SK-N-SH treated with all-trans-retinoic acid at 6 μM for 48 hours (cell line): Measurements from ENCODE around the gene BRICD5.

Experiments used
- CSDC2 ChIP-seq: fragments of 250-450 bp; sonication (Bioruptor Pico); IDR thresholded peaks from 2 replicates; pipeline ENCODE4 v1.5.0; 2020; ENCODE audit warnings: mild to moderate bottlenecking, moderate library complexity
- GLIS3 ChIP-seq: fragments of 250-450 bp; sonication (Bioruptor Pico); IDR thresholded peaks from 2 replicates; pipeline ENCODE4 v1.5.0; 2020; ENCODE audit warnings: mild to moderate bottlenecking, moderate library complexity
- OSR1 ChIP-seq: fragments of 250-450 bp; sonication (Bioruptor Pico); IDR thresholded peaks from 2 replicates; pipeline ENCODE4 v1.8.0; 2022; ENCODE audit warnings: moderate library complexity, mild to moderate bottlenecking, inconsistent platforms
- PATZ1 ChIP-seq: fragments of 250-450 bp; sonication (Bioruptor Pico); IDR thresholded peaks from 2 replicates; pipeline ENCODE4 v1.8.0; 2020; ENCODE audit warnings: mild to moderate bottlenecking, moderate library complexity, borderline replicate concordance
- SNAI2 ChIP-seq: fragments of 250-450 bp; sonication (Bioruptor Pico); IDR thresholded peaks from 2 replicates; pipeline ENCODE4 v1.5.0; 2020; ENCODE audit warnings: mild to moderate bottlenecking, moderate library complexity
- TCF4 ChIP-seq: fragments of 250-450 bp; sonication (Bioruptor Pico); IDR thresholded peaks from 2 replicates; pipeline ENCODE4 v1.8.0; 2021; ENCODE audit warnings: mild to moderate bottlenecking, moderate library complexity, borderline replicate concordance
- TOX ChIP-seq: fragments of 250-450 bp; sonication (Bioruptor Pico); IDR thresholded peaks from 2 replicates; pipeline ENCODE4 v1.8.0; 2021; ENCODE audit warnings: mild to moderate bottlenecking, moderate library complexity, borderline replicate concordance
- TSHZ2 ChIP-seq: fragments of 250-450 bp; sonication (Bioruptor Pico); IDR thresholded peaks from 2 replicates; pipeline ENCODE4 v1.5.0; 2020; ENCODE audit warnings: mild to moderate bottlenecking, moderate library complexity
- ZC3H10 ChIP-seq: fragments of 250-450 bp; sonication (Bioruptor Pico); IDR thresholded peaks from 2 replicates; pipeline ENCODE4 v1.5.1; 2021; ENCODE audit warnings: mild to moderate bottlenecking, moderate library complexity
- ZFP30 ChIP-seq: fragments of 450-650 bp; formaldehyde crosslinking; IDR thresholded peaks from 2 replicates; pipeline ENCODE4 v1.5.0; 2022; ENCODE audit warnings: mild to moderate bottlenecking, moderate library complexity
- ZNF565 ChIP-seq: fragments of 450-650 bp; formaldehyde crosslinking; conservative IDR thresholded peaks from 2 replicates; pipeline ENCODE4 v1.5.0; 2020; ENCODE audit warnings: low read depth, mild to moderate bottlenecking, moderate library complexity

GRCh38 chr16:2232094-2232990 lies 21.7 kb upstream of the BRICD5 start:
- TF ChIP-seq PATZ1 (CRISPR knock-in tag) (no peak), GLIS3 (CRISPR knock-in tag) (no peak), CSDC2 (CRISPR knock-in tag) (no peak), TSHZ2 (CRISPR knock-in tag) (no peak), ZC3H10 (no peak), OSR1 (CRISPR knock-in tag) (no peak), ZFP30 (CRISPR knock-in tag) (no peak), TOX (CRISPR knock-in tag) (no peak), ZNF565 (CRISPR knock-in tag) (no peak), TCF4 (CRISPR knock-in tag) (no peak), SNAI2 (CRISPR knock-in tag) (no peak)
